ENCODE measurements around the gene CCR5.

GRCh38 chr3:46407970-46408369 lies 37.2 kb downstream of the CCR5 start:
- TF ChIP-seq MAFK (IDR thresholded peaks at IDR 0.05; ENCODE audit: low read depth, low read length), result no peak
- no peak for TF ChIP-seq POLR2A (IDR thresholded peaks at IDR 0.05; ENCODE audit: control extremely low read depth in 1 of 2, low read depth in 2 of 2, low read length in 2 of 2)
- no peak for TF ChIP-seq TAF1 (IDR thresholded peaks at IDR 0.05; ENCODE audit: low read depth, low read length)
- no peak for TF ChIP-seq EZH2 (IDR thresholded peaks at IDR 0.05; ENCODE audit: low read depth, low read length, severe bottlenecking)
- TF ChIP-seq CREB1 (IDR thresholded peaks at IDR 0.05), result no peak
- no peak for TF ChIP-seq GTF2F1 (IDR thresholded peaks at IDR 0.05; ENCODE audit: borderline replicate concordance, low read depth, low read length)
- no peak for TF ChIP-seq GABPA (IDR thresholded peaks at IDR 0.05; ENCODE audit: borderline replicate concordance, insufficient read depth, low read length)
- TF ChIP-seq, protein P1, sequence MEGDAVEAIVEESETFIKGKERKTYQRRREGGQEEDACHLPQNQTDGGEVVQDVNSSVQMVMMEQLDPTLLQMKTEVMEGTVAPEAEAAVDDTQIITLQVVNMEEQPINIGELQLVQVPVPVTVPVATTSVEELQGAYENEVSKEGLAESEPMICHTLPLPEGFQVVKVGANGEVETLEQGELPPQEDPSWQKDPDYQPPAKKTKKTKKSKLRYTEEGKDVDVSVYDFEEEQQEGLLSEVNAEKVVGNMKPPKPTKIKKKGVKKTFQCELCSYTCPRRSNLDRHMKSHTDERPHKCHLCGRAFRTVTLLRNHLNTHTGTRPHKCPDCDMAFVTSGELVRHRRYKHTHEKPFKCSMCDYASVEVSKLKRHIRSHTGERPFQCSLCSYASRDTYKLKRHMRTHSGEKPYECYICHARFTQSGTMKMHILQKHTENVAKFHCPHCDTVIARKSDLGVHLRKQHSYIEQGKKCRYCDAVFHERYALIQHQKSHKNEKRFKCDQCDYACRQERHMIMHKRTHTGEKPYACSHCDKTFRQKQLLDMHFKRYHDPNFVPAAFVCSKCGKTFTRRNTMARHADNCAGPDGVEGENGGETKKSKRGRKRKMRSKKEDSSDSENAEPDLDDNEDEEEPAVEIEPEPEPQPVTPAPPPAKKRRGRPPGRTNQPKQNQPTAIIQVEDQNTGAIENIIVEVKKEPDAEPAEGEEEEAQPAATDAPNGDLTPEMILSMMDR (IDR thresholded peaks at IDR 0.05; ENCODE audit: control extremely low read depth in 1 of 3, insufficient read depth in 1 of 3, low read depth in 1 of 3, low read length in 3 of 3), result no peak
- TF ChIP-seq HDAC2 (IDR thresholded peaks at IDR 0.05; ENCODE audit: borderline replicate concordance in 1 of 2, low read depth in 2 of 2, low read length in 2 of 2), result no peak
- TF ChIP-seq BACH1 (IDR thresholded peaks at IDR 0.05; ENCODE audit: low read length), result no peak
- no peak for TF ChIP-seq SIN3A (conservative IDR thresholded peaks at IDR 0.05 in 1 of 2, IDR thresholded peaks at IDR 0.05 in 1 of 2; ENCODE audit: low read depth in 1 of 2, low read length in 2 of 2)
- no peak for TF ChIP-seq POLR2AphosphoS5 (IDR thresholded peaks at IDR 0.05; ENCODE audit: low read depth, low read length)
- TF ChIP-seq CHD2 (IDR thresholded peaks at IDR 0.05; ENCODE audit: low read length), result no peak
